ENCODE data around the gene POU2AF2.

DNA sequence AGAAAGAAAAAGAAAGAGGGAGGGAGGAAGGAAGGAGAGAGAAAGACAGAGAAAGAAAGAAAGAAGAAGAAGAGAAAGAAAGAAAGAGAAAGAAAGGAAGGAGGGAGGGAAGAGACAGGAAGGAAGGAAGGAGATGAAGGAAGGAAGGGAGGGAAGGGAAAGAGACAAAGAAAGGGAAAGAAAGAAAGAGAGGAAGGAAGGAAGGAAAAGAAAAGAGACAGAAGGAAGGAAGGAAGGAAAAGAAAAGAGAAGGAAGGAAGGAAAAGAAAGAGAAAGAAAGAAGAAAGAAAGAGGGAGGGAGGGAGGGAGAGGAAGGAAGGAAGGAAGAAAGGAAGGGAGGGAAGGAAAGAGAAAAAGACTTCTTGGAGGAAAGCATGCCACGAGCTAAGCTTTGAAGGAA is 19.1 kb downstream of the POU2AF2 start:
- no peak for TF ChIP-seq CBX8 (IDR thresholded peaks at IDR 0.05)
- TF ChIP-seq, protein P1, sequence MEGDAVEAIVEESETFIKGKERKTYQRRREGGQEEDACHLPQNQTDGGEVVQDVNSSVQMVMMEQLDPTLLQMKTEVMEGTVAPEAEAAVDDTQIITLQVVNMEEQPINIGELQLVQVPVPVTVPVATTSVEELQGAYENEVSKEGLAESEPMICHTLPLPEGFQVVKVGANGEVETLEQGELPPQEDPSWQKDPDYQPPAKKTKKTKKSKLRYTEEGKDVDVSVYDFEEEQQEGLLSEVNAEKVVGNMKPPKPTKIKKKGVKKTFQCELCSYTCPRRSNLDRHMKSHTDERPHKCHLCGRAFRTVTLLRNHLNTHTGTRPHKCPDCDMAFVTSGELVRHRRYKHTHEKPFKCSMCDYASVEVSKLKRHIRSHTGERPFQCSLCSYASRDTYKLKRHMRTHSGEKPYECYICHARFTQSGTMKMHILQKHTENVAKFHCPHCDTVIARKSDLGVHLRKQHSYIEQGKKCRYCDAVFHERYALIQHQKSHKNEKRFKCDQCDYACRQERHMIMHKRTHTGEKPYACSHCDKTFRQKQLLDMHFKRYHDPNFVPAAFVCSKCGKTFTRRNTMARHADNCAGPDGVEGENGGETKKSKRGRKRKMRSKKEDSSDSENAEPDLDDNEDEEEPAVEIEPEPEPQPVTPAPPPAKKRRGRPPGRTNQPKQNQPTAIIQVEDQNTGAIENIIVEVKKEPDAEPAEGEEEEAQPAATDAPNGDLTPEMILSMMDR (IDR thresholded peaks at IDR 0.05): no peak
- TF ChIP-seq, protein P2, sequence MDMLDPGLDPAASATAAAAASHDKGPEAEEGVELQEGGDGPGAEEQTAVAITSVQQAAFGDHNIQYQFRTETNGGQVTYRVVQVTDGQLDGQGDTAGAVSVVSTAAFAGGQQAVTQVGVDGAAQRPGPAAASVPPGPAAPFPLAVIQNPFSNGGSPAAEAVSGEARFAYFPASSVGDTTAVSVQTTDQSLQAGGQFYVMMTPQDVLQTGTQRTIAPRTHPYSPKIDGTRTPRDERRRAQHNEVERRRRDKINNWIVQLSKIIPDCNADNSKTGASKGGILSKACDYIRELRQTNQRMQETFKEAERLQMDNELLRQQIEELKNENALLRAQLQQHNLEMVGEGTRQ (IDR thresholded peaks at IDR 0.05): no peak
- no peak for TF ChIP-seq ZSCAN20 (CRISPR knock-in tag; IDR thresholded peaks at IDR 0.05)
